Kidney epithelial cell (primary cell): ENCODE measurements around the gene SRR. TPM values are rescaled to one million over a fixed set of nuclear protein-coding genes. Genes with fewer than 3 reads are reported as not detected.

Source experiments
- DNase-seq: peaks from one replicate; pipeline ENCODE4 v3.0.0-alpha.2; 2010; ENCODE audit warnings: low read depth
- H3K27me3 ChIP-seq: 2 replicates; pipeline ENCODE4 v1.6.0; 2011; ENCODE audit warnings: low read length; ENCODE audit not compliant: control insufficient read depth, insufficient read depth
- H3K36me3 ChIP-seq: 2 replicates; pipeline ENCODE4 v1.5.1; 2011; ENCODE audit warnings: low read length; ENCODE audit not compliant: control insufficient read depth, insufficient read depth
- H3K4me3 ChIP-seq: 2 replicates; pipeline ENCODE4 v1.5.1; 2011; ENCODE audit warnings: low read depth, mild to moderate bottlenecking, control low read depth, low read length
- CTCF ChIP-seq: IDR thresholded peaks from 2 replicates; pipeline ENCODE4 v1.5.1; 2011; ENCODE audit warnings: mild to moderate bottlenecking, moderate library complexity, low read length, control low read depth, inconsistent platforms; ENCODE audit not compliant: insufficient read depth, poor library complexity, severe bottlenecking
- total RNA-seq: library from RNA; depleted of rRNA; stranded (reverse); fragments of >200 nt; gene quantifications from 2 replicates; pipeline ENCODE4 v1.2.3, GENCODE V29; 2015

The SRR gene
- total RNA-seq, 1 donor from 2014 or later: 24.4 TPM

- TF ChIP-seq CTCF: no peak
- Histone ChIP-seq H3K27me3 (no peaks in the 10 kb centered on the region), H3K4me3 (no peak overlapping the region), H3K36me3 (no peaks in the 10 kb centered on the region)
- no peak for DNase-seq
Observed at GRCh38 chr17:2372681-2373080, 68.9 kb downstream of the SRR start.

DNA sequence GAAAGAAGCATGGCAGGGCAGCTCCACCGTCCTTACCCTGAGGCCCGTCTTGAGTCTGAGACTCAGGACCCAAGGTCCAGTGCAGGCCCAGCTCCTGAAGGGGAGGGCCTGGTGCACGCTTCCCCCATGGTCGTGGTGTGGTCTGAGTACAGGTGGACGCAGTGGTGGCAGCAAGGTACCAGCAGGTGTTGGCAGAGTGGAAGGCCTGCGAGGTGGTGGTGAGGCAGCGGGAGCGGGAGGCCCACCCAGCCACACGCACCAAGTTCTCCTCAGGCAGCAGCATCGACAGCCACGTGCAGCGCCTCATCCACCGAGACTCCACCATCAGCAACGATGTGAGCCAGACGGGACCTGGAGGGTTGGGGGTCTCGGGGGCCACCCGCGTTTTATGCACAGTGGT lies 69.4 kb downstream of the SRR start:
- Histone ChIP-seq H3K4me3 (no peak overlapping the region), H3K27me3 (no peaks in the 10 kb centered on the region), H3K36me3 (no peaks in the 10 kb centered on the region)
- DNase-seq: no peak
- TF ChIP-seq CTCF: no peak

Other genes with a start within 250 kb of the SRR start
- gene HIC1, start 248.8 kb upstream of the SRR start, total RNA-seq: 8.8 and 11.9 TPM in 2 replicates
- gene SMG6, start 165 bp upstream of the SRR start, total RNA-seq: 34.7 and 48.8 TPM in 2 replicates
- 44.8 and 49.1 TPM in 2 replicates for gene TSR1, start 32.5 kb downstream of the SRR start, total RNA-seq
- gene SGSM2, start 33.6 kb downstream of the SRR start, total RNA-seq: 24.7 and 49.4 TPM in 2 replicates
- gene MNT, start 97.1 kb downstream of the SRR start, total RNA-seq: 8.7 and 15.1 TPM in 2 replicates
- gene METTL16, start 207.9 kb downstream of the SRR start, total RNA-seq: 32.4 and 41.6 TPM in 2 replicates